A549 (cell line): Measurements from ENCODE around the gene DOCK11.

Experiments used
- CHD4 ChIP-seq: fragments of 200-600 bp; sonication (generic); IDR thresholded peaks from 2 replicates; pipeline ENCODE4 v1.6.1; 2016; ENCODE audit warnings: antibody characterized with exemption, mild to moderate bottlenecking, borderline replicate concordance
- EHF ChIP-seq: fragments of 250-450 bp; sonication (Bioruptor Pico); IDR thresholded peaks from 2 replicates; pipeline ENCODE4 v1.5.0; 2020; ENCODE audit warnings: mild to moderate bottlenecking
- JUN ChIP-seq, 2 experiments: fragments of >200 bp; sonication (Bioruptor Twin); formaldehyde crosslinking; IDR thresholded peaks; 2 replicates in 1 of 2; 3 replicates in 1 of 2; pipeline ENCODE4 v1.6.1; 2016 to 2017
- KDM5A ChIP-seq: fragments of 200-600 bp; sonication (generic); IDR thresholded peaks from 2 replicates; pipeline ENCODE4 v1.6.1; 2016; ENCODE audit warnings: antibody characterized with exemption, mild to moderate bottlenecking
- MYC ChIP-seq: IDR thresholded peaks from 2 replicates; pipeline ENCODE4 v1.6.1; 2012; ENCODE audit warnings: mild to moderate bottlenecking, inconsistent platforms, low read length, improper control_type of control experiment, borderline replicate concordance
- POLR2A ChIP-seq: IDR thresholded peaks from 2 replicates; pipeline ENCODE4 v1.6.1; 2012; ENCODE audit warnings: mild to moderate bottlenecking, low read length
- RCOR1 ChIP-seq: fragments of 150-350 bp; IDR thresholded peaks from 2 replicates; pipeline ENCODE4 v1.6.1; 2014; ENCODE audit warnings: antibody characterized with exemption, low read length, low read depth
- TF ChIP-seq, protein P1 (sequence below): IDR thresholded peaks from 2 replicates; pipeline ENCODE4 v1.6.1; 2012
- TF ChIP-seq, protein P2 (sequence below): fragments of 250-450 bp; sonication (Bioruptor Pico); IDR thresholded peaks from 2 replicates; pipeline ENCODE4 v1.5.0; 2021; ENCODE audit warnings: mild to moderate bottlenecking, moderate library complexity, borderline replicate concordance
- TF ChIP-seq, protein P3 (sequence below): fragments of >200 bp; sonication (Bioruptor Twin); formaldehyde crosslinking; IDR thresholded peaks from 3 replicates; pipeline ENCODE4 v1.5.1; 2016
- TF ChIP-seq, protein P4 (sequence below): fragments of 150-350 bp; IDR thresholded peaks from 2 replicates; pipeline ENCODE4 v1.6.1; 2014; ENCODE audit warnings: low read depth, mild to moderate bottlenecking, low read length
- TF ChIP-seq, protein P5 (sequence below): fragments of 450-650 bp; IDR thresholded peaks from 2 replicates; pipeline ENCODE4 v1.6.1; 2014; ENCODE audit warnings: antibody characterized with exemption

DNA sequence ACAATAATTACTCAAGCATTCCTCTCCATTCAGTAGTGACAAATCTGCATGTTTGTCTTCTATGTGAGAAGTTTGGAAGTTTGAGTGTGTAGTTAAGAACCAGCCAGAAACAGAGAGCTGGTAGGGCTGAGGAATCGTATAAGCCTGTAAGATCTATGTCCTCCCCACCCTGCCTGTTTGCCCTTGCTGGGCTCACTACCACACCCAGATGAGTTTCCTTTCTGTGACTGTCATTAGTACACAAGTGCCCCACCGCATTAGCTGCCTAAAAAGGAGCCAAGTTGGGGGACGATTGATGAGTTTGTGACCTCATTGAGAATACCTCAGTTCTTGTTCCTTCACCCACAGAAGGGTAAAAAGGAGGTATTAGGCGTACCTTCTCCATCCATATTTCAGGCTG is 28.3 kb downstream of the DOCK11 start:
- TF ChIP-seq, protein P1, sequence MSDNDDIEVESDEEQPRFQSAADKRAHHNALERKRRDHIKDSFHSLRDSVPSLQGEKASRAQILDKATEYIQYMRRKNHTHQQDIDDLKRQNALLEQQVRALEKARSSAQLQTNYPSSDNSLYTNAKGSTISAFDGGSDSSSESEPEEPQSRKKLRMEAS, result no peak
- TF ChIP-seq, protein P2, sequence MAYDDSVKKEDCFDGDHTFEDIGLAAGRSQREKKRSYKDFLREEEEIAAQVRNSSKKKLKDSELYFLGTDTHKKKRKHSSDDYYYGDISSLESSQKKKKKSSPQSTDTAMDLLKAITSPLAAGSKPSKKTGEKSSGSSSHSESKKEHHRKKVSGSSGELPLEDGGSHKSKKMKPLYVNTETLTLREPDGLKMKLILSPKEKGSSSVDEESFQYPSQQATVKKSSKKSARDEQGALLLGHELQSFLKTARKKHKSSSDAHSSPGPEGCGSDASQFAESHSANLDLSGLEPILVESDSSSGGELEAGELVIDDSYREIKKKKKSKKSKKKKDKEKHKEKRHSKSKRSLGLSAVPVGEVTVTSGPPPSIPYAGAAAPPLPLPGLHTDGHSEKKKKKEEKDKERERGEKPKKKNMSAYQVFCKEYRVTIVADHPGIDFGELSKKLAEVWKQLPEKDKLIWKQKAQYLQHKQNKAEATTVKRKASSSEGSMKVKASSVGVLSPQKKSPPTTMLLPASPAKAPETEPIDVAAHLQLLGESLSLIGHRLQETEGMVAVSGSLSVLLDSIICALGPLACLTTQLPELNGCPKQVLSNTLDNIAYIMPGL (CRISPR knock-in tag), result no peak
- TF ChIP-seq KDM5A, result no peak
- TF ChIP-seq POLR2A, result no peak
- TF ChIP-seq JUN (IDR thresholded peaks at IDR 0.05), result no peak
- TF ChIP-seq, protein P3, sequence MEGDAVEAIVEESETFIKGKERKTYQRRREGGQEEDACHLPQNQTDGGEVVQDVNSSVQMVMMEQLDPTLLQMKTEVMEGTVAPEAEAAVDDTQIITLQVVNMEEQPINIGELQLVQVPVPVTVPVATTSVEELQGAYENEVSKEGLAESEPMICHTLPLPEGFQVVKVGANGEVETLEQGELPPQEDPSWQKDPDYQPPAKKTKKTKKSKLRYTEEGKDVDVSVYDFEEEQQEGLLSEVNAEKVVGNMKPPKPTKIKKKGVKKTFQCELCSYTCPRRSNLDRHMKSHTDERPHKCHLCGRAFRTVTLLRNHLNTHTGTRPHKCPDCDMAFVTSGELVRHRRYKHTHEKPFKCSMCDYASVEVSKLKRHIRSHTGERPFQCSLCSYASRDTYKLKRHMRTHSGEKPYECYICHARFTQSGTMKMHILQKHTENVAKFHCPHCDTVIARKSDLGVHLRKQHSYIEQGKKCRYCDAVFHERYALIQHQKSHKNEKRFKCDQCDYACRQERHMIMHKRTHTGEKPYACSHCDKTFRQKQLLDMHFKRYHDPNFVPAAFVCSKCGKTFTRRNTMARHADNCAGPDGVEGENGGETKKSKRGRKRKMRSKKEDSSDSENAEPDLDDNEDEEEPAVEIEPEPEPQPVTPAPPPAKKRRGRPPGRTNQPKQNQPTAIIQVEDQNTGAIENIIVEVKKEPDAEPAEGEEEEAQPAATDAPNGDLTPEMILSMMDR, result no peak
- no peak for TF ChIP-seq RCOR1
- no peak for TF ChIP-seq MYC
- TF ChIP-seq, protein P4, sequence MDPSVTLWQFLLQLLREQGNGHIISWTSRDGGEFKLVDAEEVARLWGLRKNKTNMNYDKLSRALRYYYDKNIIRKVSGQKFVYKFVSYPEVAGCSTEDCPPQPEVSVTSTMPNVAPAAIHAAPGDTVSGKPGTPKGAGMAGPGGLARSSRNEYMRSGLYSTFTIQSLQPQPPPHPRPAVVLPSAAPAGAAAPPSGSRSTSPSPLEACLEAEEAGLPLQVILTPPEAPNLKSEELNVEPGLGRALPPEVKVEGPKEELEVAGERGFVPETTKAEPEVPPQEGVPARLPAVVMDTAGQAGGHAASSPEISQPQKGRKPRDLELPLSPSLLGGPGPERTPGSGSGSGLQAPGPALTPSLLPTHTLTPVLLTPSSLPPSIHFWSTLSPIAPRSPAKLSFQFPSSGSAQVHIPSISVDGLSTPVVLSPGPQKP, result no peak
- TF ChIP-seq, protein P5, sequence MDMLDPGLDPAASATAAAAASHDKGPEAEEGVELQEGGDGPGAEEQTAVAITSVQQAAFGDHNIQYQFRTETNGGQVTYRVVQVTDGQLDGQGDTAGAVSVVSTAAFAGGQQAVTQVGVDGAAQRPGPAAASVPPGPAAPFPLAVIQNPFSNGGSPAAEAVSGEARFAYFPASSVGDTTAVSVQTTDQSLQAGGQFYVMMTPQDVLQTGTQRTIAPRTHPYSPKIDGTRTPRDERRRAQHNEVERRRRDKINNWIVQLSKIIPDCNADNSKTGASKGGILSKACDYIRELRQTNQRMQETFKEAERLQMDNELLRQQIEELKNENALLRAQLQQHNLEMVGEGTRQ, result no peak
- TF ChIP-seq CHD4, result no peak
- no peak for TF ChIP-seq EHF (CRISPR knock-in tag)
